ENCODE measurements around the gene MIP.
"Not testable (repeated sequence)": the region's sequence is repeated elsewhere in the genome, so short reads cannot be mapped to it uniquely, and the experiment has no call there.

Gene MIP

DNA sequence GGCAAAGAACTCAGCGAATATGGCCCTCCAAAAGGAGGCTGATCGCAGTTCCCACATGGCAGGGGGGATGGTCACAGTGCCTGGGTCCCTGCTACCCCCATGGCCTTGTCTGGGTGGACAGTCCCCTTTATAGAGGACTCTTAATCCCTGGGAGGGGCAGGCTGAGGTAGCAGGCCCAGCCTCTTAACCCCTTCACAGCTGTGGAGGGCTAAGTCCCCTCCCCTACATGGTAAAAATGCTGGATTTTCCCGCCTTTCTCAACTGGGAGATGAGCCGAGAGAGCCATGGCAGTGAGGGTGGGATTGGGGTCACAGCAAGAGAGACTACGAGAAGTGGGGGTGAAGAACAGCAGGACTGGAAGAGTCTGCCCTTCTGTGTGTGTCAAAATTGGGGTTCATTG lies at the start of gene MIP:
TSS of gene MIP (minus strand) at position 101 of the 400 bp plus-strand sequence. CDS start at position 57, 44 bp downstream.
- no peak for DNase-seq

DNA sequence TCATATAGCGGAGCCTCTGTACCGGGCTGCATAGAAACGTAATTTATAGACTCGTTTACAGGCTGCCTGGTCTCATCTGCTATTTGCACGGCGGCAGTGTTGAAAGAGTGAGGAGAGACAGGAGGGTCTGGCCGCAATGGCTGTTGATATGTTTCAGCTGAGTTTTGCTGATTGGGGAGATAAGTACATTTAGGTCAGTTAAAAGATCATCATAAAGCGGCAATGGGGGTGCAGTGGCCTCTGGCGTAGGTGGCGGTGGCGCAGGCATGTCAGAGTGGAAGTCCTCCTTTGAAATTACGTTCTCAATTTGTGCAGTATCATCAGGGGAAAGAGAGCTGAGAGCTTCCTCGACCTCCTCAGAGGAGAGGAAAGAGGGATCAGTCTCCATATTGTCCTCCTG lies 45.4 kb upstream of the MIP start:
- not testable (repeated sequence) for DNase-seq

DNA sequence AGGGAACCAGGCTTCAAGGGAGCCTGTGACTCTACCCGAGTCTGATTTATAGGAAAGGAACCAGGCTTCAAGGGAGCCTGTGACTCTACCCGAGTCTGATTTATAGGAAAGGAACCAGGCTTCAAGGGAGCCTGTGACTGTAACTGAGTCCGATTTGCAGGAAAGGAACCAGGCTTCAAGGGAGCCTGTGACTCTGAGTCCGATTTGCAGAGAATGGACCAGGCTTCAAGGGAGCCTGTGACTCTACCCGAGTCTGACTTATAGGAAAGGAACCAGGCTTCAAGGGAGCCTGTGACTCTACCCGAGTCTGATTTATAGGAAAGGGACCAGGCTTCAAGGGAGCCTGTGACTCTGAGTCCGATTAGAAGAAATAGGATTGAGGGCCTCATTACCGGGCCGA lies 45.0 kb upstream of the MIP start:
- not testable (repeated sequence) for DNase-seq

DNA sequence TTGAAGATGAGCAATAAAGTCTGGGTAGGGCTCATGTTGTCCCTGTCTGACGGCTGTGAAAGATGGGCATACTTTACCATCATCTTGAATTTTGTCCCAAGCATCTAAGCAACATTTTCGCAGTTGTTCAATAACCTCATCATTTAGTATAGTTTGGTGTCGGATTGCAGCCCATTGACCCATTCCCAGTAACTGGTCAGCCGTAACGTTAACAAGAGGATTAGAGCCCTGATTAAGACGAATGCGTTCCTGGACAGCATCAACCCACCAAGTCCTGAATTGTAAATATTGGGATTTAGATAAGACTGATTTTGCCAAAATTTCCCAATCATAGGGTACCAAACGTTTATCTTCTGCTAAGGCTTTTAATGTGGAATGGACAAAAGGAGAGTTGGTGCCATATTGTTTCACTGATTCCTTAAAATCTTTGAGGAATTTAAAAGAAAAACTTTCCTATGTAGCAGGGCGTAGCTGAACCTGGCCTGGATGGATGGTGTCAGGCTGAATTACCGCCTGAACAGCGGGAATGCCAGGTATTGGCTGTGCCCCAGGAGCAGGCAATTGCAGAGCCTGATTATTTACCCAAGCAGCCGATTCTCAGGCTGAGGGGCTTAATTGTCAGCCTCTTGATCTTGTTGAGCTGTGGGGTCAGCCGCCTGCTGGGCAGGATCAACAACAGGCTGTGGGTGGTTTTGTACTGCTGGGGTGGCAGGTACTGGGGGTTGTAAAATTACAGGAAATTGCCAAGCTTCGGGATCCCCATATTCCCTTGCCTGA lies 43.9 kb upstream of the MIP start:
- not testable (repeated sequence) for DNase-seq

DNA sequence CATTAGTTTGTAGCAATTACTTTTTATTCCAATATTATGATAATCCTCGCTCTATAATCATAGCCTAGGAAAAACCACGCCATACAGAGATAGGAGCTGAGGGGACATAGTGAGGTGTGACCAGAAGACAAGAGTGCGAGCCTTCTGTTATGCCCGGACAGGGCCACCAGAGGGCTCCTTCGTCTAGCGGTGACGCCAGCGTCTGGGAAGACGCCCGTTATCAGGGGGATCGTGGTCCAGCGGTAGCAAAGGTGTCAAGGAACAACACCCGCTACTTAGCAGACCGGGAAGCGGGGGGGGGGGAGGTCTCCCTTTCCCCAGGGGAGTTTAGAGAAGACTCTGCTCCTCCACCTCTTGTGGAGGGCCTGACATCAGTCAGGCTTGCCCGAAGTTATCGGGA lies 42.2 kb upstream of the MIP start:
- DNase-seq: not testable (repeated sequence)

DNA sequence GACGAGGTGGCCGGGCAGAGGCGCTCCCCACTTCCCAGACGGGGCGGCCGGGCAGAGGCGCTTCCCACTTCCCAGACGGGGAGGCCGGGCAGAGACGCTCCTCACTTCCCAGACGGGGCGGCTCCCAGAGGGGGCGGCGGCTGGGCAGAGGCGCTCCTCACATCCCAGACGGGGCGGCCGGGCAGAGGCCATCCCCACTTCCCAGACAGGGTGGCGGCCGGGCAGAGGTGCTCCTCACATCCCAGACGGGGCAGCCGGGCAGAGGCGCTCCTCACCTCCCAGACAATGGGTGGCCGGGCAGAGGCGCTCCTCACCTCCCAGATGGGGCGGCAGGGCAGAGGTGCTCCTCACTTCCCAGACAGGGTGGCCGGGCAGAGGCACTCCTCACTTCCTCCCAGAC lies 40.0 kb upstream of the MIP start:
- not testable (repeated sequence) for DNase-seq

DNA sequence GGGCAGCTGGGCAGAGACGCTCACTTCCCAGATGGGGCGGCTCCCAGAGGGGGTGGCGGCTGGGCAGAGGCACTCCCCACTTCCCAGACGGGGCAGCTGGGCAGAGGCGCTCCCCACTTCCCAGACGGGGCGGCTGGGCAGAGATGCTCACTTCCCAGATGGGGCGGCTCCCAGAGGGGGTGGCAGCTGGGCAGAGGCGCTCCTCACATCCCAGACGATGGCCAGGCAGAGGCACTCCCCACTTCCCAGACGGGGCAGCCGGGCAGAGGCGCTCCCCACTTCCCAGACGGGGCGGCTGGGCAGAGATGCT lies 39.6 kb upstream of the MIP start:
- not testable (repeated sequence) for DNase-seq

DNA sequence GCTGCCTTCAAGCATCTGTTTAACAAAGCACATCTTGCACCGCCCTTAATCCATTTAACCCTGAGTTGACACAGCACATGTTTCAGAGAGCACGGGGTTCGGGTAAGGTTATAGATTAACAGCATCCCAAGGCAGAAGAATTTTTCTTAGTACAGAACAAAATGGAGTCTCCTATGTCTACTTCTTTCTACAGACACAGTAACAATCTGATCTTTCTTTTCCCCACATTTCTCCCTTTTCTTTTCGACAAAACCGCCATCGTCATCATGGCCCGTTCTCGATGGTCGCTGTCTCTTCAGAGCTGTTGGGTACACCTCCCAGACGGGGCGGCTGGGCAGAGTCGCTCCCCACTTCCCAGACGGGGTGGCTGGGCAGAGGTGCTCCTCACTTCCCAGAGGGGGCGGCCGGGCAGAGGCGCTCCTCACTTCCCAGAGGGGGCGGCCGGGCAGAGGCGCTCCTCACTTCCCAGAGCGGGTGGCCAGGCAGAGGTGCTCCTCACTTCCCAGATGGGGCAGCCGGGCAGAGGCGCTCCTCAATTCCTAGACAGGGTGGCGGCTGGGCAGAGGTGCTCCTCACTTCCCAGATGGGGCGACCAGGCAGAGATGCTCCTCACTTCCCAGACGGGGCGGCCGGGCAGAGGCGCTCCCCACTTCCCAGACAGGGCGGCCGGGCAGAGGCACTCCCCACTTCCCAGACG lies 39.1 kb upstream of the MIP start:
- DNase-seq: not testable (repeated sequence)

DNA sequence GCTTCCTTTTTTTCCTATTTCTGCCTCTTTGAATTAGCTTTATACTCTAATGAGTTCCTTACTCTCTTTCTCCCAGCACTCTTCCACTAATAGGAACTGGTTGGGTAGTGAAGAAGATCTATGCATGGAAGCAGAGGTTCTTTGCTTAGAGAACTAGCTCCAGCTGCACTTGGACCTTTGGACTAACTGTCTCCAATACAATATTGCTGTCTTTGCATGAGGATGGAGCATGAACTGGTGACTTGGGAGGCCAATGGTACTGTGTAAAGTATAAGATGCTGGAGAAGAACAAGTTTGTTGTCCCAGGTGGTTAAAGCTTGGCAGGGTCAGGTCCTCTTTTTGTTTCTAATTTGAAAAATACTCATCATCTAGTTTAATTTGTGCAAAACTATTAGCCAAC lies 35.9 kb upstream of the MIP start:
- no peak for DNase-seq

DNA sequence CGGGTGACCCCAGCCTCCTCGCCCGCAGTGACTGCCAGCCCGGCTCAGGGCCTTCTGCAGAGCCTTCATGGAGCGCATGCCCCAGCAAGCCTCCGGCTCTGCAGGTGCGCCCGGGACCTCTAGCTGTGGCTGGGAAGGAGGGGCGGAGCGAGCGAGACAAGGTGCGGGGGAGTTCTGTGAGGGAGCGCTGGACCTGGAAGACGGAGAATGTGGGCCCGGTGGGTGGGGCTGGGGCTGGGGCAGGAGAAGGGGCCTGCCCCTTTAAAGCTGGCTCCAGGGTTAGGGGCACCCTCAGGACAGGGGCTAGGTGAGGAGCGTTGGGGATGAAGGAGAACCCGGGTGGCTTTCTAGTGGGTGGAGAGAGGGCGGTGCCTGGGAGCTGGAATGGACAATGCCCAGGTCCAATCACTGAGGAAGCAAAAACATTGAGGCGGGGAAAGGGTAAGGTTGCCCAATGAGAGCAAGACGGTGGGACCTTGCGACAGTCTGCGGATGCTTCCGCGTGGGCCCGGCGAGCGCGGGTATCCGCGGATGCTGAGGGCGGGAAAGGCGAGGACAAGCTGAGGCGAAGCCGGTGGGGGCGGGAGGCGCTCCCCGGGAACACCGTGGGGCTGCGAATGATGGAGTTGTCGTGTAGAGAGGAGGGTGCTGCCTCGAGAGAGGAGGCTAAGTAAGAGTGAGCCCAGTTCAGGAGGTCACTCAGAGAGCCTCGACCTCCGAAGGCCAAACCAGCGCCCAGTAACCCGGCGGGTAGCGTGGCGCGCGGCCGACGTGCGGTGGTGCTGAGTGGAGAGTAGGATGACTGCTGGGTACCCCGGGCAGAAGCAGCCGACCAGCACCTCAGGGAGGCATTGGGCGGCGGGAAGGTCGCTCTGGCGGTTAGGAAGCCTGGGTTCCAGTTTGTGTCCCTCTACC lies 33.8 kb upstream of the MIP start, which contains the start of gene GLS2:
TSS of gene GLS2 (minus strand) at position 121 of the 915 bp plus-strand sequence. CDS start at position 78, 43 bp downstream.
- DNase-seq: peak; percentile 49

DNA sequence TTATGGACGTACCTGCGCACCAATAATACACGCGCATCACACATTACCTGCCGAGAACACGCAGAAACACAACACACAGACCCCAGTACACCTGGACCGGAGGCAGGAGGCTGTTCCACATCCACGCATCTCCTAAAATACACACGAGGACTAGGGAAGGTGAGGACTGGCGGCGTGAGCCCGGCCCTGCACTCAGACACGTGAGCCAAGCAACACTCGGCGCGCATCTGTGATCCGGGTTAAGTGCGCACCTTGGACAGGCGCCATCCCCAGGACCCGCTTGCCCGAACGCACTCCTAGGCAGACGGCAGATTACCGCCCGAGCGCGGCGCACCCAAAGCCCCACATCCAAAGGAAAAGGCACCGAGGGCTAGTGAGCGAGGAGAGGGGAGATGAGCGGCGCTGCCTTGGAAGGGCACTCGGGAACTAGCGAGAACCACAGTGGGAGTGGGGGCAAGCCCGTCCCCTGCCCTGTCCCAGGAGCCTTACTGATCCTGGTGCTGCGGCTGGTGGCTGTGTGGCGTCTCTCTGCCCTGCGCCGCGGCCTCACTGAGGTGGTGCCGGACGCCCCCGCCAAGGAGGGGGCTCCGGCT lies 33.1 kb upstream of the MIP start:
- no peak for DNase-seq

DNA sequence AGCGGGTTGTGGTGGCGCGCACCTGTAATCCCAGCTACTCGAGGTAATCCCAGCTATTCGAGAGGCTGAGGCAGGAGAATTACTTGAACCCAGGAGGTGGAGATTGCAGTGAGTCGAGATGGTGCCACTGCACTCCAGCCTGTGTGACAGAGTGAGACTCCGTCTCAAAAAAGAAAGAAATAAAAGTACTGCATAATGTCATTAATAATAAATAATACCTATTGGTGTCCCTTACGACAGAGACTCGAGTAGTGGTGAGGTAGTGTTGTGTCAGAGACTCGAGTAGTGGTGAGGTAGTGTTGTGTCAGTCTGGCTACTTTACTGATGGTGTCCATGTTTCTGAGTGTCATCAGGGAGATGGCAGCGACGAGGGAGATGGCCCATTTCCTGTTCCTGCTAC lies 32.2 kb upstream of the MIP start:
- DNase-seq: no peak

DNA sequence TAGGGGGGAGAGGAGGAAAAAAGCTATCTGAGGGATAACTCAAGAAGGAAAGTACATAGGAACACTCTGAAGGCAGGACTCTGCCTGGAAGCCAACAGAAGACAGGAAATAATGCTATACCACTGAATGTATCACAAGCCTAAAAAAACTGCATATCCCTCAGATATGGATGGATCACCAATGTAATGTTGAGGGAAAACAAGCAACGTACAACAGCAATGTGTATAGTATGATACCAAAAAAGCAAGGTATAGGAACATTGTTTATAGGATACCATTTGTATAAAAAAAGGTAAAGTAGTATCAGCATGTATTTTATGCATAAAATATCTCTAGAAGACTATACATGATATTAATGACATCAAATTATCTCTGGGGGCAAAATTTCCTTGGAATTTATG lies 30.1 kb upstream of the MIP start:
- no peak for DNase-seq

DNA sequence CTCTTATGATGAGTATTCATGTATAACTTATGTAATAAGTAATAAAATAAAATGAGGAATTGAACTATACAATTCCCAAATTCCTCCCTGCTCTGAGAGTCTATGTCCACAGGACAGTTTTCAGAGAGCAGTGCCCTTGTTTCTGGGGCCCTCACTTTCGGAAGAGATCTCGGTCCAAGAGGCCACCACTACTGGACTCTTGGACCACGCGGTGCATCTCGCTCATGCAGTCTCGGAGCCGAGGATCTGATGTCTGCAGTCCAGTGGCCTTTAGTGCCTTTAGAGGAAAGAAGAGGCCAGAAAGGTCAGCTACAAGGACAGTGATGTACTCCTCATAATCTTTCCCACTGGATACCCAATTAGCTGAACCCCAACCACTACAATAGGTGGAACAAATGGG lies 25.2 kb upstream of the MIP start:
- DNase-seq: no peak

DNA sequence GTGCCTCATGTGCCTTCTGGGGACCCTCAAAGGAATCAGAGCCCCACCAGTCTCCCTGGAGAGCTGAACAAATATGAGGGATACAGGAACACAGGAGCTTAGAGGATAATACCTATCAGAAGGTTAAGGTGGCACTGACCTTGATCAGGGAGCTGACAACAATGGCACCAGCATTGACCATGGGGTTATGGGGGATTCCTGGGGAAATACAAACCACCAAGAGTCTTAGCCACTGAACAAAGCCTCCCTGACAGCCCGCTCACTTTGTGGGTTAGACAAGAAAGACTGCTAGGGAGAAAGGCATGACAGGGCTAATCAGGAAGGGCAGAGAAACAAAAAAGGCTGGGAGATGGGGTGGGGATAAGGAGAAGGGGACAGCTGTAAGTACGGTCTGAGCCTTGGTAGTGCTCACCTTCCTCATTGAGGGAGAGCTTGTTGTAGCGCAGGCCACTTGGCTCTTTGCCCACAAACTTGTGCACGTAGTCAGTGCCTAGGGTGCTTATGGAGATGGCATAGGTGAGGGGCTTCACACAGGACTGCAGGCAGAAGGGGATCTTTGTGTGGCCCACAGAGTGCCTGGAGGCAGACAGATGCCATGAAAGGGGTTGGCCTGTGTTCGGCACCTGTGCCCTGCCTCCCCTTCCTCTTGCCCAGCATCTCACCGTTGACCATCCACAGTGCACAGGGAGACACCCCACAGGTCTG lies 23.2 kb upstream of the MIP start:
- DNase-seq: no peak

DNA sequence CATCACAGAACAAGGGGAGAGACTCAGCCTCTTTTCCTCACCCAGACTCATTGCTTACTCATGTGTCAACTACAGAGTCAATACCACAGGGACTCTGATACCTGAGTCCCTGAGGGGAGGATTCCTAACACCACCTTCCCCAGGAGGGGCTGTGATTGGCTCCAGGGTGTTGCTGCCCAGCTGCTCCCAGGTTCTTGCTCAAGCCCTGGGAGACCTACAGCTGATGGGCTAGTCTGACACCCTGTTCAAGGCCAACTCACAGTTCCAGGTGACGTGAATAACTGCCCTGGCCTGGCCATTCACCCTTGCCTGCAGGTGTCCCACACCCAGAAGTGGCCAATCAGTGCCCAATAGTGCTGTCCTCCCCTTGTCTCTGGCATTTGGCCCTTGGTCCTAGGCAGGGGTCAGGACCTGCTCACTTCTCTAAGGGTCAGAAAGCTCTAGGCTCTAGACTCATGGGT lies 22.5 kb upstream of the MIP start:
- DNase-seq: no peak

DNA sequence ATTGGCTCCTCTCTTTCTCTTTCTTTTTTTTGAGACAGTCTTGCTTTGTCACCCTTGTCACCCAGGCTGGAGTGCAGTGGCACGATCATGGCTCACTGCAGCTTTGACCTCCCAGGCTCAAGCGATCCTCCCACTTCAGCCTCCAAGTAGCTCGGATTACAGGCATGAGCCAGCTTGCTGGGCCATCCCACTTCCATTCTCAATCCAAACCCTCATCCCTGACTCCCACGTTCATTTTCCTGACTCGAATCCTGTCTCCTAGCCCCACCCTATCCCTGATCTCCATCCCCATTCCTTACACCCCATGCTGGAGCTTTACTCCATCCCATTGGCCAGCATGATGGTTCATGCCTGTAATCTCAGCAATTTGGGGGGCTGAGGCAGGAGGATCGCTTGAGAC lies 21.7 kb upstream of the MIP start:
- no peak for DNase-seq

DNA sequence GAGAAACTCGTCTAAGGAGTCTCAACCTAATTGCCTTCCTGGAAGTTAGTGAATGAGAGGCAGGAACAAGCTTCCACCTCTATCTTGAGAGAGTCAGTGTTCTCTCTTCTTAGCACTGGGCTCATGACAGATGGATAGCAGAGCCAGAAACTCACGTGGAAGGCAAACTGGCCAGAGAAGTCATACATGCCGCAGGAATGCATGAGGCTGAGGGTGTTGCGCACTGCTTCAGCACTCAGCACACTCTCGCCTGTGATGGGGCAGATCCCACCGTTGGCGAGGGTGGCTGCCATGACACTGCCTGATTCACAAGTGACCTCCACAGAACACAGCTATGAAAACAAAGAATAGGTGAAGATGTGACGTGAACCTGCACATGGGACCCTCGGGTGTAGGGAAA lies 19.9 kb upstream of the MIP start:
- no peak for DNase-seq

DNA sequence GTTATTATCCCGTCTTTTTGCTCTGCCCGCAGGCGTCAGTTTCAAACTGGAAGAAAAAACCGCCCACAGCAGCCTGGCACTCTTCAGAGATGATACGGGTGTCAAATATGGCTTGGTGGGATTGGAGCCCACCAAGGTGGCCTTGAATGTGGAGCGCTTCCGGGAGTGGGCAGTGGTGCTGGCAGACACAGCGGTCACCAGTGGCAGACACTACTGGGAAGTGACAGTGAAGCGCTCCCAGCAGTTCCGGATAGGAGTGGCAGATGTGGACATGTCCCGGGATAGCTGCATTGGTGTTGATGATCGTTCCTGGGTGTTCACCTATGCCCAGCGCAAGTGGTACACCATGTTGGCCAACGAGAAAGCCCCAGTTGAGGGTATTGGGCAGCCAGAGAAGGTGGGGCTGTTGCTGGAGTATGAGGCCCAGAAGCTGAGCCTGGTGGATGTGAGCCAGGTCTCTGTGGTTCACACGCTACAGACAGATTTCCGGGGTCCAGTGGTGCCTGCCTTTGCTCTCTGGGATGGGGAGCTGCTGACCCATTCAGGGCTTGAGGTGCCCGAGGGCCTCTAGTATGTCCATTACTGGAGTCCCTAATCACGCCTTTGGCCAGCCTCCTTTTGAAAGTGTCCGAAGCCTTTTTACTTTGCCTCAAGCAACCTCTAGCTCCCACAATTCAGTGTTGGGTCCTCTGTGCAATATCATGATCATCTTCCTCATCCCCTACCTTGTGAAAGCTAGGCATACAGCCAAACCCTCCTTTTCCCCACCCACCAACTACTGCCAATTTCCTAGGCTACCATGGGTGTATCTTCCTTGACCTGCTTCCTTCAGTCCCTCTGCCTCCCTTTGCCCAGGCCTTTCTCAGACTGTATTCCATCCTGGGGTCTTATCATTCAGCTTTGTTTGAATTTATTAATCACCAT lies 14.8 kb upstream of the MIP start:
- DNase-seq: peak; percentile 34

DNA sequence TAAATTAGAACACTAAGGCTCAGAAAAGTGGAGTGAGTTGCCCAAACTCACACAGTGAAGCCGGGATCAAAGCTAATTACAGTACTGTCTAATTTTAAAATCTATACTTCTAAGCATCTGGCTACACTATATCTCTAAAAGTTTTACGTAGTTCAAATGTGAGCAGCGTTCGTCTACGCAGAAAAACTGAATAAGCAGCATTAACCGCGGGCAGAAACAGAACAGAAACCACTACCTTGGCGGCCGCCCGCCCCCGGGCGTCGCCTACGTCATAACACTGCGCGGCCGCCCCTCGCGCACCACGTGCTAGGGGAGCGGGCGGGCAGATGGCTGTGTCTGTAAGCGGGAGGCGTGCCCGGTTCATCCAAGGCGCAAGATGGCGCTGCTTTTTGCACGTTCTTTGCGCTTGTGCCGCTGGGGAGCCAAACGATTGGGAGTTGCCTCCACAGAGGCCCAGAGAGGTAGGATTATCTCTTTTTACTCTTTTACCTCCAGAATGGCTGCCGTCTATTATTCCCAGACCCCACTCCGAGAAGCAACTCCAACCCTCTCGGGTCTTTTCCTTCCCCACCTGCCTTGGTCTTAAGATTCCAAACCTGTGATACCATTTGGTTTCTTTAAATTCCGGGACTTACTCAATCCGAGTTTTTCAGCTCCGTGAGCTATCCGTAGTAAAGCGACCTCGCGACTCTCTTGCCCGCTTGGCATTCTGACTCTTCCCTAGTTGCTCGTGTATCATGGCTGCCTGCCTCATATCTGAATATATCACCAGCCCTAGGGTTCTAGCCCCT lies 14.0 kb upstream of the MIP start, which contains the start of gene SPRYD4:
TSS of gene SPRYD4 (plus strand) at position 363 of the 791 bp plus-strand sequence. CDS start at position 377, 14 bp downstream.
- DNase-seq: peak; percentile 93
